ENCODE results near the gene FBRS.
"Not testable (repeated sequence)": the region's sequence is repeated elsewhere in the genome, so short reads cannot be mapped to it uniquely, and the experiment has no call there.

Gene FBRS

DNA sequence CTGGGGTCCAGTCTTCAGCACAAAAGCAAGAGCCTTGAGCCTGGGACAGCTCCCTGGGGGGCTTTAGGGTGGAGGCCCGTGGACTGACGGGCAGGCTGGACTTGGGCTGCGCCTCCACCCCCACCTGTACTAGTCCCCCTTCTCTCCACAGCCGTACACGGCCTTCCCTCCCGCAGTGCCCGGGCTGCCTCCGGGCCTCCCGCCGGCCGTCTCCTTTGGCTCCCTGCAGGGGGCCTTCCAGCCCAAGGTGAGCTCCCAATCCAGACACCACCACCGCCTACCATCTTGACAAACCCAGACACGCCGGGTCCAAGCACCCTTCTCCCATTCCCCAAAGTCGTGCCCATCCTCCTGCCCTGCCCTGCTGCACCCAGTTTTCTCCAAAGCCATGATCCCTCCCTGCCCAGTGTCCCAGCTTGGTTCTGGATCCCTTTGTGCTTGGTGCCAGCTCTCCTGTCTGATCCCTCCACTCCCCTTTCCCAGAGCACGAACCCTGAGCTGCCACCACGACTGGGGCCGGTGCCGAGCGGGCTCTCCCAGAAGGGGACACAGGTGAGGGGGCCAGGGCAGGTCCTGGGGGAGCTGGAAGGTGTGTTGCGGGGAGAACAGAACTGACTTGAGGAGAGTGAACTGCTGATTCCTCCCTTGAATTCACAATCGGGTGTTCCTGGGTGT, 7.1 kb downstream of the FBRS start:
- no peak for DNase-seq (ENCODE audit: low spot score)

GRCh38 chr16:30665830-30666190, 7.6 kb downstream of the FBRS start:
- no peak for DNase-seq (ENCODE audit: low spot score)

- DNase-seq (ENCODE audit: low spot score), result no peak
Observed at GRCh38 chr16:30666681-30667080, 8.4 kb downstream of the FBRS start.

GRCh38 chr16:30667361-30667905, 9.2 kb downstream of the FBRS start:
- no peak for DNase-seq (ENCODE audit: low spot score)

- no peak for DNase-seq (ENCODE audit: low spot score)
Observed at GRCh38 chr16:30668393-30668792, 10.2 kb downstream of the FBRS start.

GRCh38 chr16:30669026-30669902, 11.0 kb downstream of the FBRS start:
- DNase-seq (ENCODE audit: low spot score), result no peak

GRCh38 chr16:30669903-30670824, 11.9 kb downstream of the FBRS start:
- DNase-seq (ENCODE audit: low spot score), result no peak

- no peak for DNase-seq (ENCODE audit: low spot score)
Observed at GRCh38 chr16:30675143-30675542, 16.9 kb downstream of the FBRS start.

DNA sequence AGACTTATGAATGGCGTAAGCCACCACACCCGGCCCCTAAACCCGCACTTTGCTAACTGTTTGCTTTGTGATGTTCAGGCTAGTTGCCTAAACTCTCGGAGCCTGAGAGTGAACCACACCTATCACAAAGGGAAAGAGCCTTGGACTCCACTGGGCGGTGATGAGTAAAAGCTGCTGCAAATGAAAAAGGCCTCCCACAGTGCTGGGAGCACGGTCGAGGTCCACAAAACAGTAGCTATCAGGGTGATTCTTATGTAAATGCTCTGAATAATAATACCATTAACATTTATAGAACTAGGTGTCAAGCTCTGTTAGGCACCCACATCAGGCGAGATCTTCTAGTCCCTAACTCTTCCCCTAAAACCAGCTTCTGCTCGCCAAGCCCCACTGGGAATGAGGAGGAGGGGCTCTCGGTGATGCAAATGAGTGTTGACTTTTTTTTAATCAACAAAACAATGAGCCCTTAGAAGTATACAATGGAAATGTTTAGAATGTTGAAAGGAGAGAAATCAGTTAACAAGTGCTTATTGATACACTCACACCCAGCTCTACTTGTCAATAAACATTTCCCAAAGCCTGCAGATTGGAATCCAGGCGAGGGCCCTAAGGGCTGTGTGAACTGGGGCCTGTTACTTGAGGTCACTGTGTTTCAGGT, 19.8 kb downstream of the FBRS start:
- DNase-seq (ENCODE audit: low spot score), result no peak

- DNase-seq (ENCODE audit: low spot score), result no peak
Observed at GRCh38 chr16:30678586-30678970, 20.3 kb downstream of the FBRS start.

GRCh38 chr16:30680326-30680725, 22.1 kb downstream of the FBRS start:
- DNase-seq (ENCODE audit: low spot score), result no peak

GRCh38 chr16:30688701-30689100, 30.5 kb downstream of the FBRS start:
- DNase-seq (ENCODE audit: low spot score), result no peak

DNA sequence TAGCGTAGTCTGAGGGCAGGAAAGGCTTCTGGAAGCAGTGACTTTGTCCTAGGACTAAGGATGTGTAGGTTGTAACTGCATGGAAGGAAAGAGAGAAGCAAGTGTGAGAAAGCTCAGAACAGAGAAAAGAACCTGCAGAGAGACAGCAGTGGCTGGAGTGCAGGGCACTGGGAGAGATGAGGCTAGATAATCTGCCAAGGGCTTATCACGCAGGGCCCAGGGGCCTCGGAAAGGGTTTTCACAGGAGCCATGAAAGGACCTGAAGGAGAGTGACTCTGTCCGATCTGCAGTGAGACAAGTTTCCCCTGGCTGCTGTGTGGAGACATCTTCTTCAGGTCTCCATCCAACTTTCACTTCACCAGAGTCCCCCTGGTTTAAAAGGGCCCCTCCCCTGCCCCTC, 33.7 kb downstream of the FBRS start:
- no peak for DNase-seq (ENCODE audit: low spot score)

DNA sequence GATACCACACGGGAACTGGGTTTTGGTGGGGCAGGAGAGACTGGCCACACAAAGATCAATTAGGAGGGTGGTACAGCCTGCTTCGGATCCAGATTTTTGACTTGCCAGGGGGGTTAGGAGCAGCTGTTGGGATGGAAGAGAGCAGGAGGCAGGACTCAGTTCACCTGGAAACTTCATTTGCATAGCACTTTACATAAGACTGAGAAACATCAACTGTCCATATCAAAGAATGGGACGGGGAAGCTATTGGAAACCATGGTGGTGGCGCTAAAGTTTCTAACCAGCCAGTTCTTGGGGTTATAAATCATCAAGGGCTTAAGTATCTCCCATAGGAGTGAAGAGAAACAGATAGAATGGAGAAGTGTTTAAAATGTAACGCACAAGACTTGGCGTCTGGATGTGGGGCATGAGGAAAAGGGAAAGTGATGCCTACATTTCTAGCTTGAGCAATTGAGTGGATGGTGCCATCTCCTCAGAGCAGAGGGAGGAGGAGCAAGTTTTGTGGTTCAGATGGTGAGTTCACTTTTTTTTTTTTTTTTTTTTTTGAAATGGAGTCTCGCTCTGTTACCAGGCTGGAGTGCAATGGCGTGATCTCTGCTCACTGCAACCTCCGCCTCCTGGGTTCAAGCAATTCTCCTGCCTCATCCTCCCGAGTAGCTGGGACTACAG, 34.3 kb downstream of the FBRS start:
- DNase-seq (ENCODE audit: low spot score), result no peak

DNA sequence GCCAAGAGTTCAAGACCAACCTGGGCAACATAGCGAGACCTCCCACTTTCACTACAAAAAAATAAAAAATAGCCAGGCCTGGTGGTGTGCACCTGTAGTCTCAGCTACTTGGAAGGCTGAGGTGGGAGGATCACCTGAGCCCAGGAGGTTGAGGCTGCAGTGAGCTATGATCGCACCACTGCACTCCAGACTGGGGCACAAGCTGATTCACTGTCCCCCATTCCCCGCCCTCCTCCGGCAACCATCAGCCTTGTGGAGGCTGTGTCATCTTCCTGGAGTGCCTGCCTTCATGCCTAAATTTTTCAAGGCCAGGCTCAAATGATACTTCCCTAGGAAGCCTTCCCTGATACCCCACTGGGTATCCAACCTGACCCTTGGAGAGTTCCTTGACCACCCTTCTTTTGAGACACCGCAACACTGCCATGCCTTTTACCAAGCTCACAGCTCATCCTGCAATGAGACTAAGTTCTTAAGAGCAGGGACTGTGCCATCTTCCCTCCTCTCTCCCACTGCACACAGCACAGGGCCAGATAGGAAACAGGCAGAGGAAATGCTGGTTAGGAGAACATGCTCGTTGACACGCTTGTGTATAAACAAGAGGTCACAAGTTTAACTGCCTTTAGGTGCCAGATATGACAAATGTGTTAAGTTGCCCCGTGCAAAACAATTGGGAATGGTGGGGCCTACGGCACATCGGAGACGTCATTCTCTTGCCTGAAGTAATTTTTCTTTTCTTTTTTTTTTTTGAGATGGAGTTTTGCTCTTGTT, 36.9 kb downstream of the FBRS start:
- no peak for DNase-seq (ENCODE audit: low spot score)

DNA sequence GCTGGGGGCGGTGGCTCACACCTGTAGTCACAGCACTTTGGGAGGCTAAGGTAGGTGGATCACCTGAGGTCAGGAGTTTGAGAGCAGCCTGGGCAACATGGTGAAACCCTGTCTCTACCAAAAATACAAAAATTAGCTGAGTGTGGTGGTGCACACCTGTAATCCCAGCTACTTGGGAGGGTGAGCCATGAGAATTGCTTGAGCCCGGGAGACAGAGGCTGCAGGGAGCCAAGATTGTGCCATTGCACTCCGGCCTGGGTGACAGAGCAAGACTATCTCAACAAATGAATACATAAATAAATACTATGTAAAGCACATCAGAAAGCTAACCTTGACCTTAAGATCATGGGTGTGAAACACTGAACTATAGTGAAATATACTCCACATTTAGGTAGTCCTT, 38.4 kb downstream of the FBRS start:
- DNase-seq (ENCODE audit: low spot score), result not testable (repeated sequence)

DNA sequence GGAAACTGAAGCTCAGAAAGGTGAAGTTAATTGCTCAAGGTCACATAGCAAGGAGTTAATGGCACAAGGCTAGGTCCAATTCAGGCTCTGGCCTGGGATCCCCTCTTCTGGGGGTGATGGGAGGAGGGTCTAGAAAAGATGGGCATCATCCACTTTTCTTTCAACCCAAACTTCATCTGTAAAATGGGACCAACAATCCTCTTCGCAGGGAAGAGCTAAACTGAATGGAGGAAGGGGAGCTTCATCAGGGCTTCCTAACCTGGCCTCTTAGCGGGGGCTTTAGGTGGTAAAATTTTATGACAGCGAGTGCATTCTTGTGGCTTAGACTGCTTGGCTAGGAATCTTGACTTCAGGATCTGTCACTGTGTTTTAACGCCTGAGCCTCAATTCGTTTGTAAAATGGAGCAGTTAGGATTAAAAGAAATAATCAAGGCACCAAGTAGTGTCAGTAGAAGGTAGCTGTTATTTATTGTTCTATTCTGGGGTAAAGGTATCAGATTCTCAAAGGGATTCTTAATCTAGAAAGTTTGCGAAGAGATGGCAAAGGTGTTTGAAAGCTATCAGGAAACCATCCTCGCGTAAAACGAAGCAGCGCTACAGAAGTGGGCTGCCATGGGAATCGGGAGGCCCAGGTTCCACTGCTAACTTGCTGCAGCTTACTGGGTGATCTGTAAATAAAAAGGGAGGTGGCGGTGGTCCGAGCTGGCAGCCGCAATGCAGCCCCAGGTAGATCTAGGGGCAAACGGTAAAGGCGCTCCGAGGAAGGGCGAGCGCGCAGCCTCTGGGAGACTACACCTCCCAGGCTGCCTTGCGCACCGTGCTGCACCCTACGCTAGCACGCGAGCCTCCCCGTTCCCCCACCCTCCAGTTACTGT, 39.3 kb downstream of the FBRS start:
- peak; percentile 93 for DNase-seq (ENCODE audit: low spot score)

DNA sequence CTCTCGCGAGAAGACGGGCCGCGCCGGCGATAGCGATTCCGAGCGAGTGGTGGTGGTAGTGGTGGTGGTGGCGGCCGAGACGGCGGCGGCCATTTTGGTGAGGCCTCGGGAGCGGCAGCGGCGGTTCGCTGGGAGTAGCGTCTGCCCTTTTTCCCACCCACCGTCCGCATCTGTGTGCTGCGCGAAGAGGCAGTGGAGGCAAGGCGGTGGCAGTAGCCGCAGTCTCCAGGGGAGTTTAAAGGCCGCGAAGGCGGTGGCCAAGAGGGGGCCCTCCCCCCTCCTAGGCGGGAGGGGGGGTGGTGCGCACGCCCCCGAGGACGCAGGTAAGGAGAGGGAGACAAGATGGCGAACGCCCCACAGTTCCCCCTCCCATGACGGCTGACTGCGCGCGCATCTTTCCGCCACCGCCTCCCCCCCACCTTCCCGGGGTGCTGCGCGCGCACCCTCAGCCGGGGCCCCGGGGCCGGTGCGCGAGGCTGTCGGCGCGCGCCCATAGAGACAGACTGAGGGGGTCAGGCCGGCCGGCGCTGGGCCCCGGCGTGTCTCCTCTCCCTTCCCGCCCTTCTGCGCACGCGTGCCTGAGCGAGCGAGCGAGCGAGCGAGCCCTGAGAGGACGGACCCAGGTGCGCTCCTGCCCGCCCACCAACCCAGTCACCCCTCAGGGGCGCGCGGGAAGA, 40.0 kb downstream of the FBRS start:
- DNase-seq (ENCODE audit: low spot score), result peak; percentile 99
